ENCODE data around the gene CAMTA1. TPM values are rescaled to one million over a fixed set of nuclear protein-coding genes. Genes with fewer than 3 reads are reported as not detected.

Gene CAMTA1
- total and polyA plus RNA-seq, 12 donors, result 123 to 265 (median 142) TPM

- no peak for TF ChIP-seq CTCF (IDR thresholded peaks at IDR 0.05)
- H3K27ac ChIP-seq, result no peak overlapping the region
These were observed 129.5 kb downstream of the CAMTA1 start for GRCh38 chr1:6914706-6915105.

GRCh38 chr1:6915999-6916565, 130.8 kb downstream of the CAMTA1 start:
- H3K9me3 ChIP-seq, result peaks cover 0 to 9% (median 0%) of the 10 kb centered on the region in 11 donors
- H3K4me3 ChIP-seq, result no peak overlapping the region
- H3K27me3 ChIP-seq, result peaks cover 0 to 7% (median 0%) of the 10 kb centered on the region in 7 donors
- peaks cover 0 to 24% (median 0%) of the 10 kb centered on the region in 9 donors for H3K4me1 ChIP-seq
- 91% methylated on average over 17 of the region's 17 CpGs for WGBS, 2 donors
- H3K27ac ChIP-seq, result no peak overlapping the region
- no peak for DNase-seq
- H3K36me3 ChIP-seq, result no peaks in the 10 kb centered on the region
- intact Hi-C loops (cut with DNase I), result no loop called here
- ATAC-seq, result no peak
- no peak for TF ChIP-seq CTCF (IDR thresholded peaks at IDR 0.05)

More at GRCh38 chr1:6914706-6915105, 129.5 kb downstream of the CAMTA1 start:
- Histone ChIP-seq H3K27me3 (peaks cover 0 to 7% (median 0%) of the 10 kb centered on the region in 7 donors), H3K36me3 (no peaks in the 10 kb centered on the region), H3K4me3 (no peak overlapping the region), H3K4me1 (peaks cover 0 to 29% (median 0%) of the 10 kb centered on the region in 9 donors), H3K9me3 (peaks cover 0 to 6% (median 0%) of the 10 kb centered on the region in 11 donors)
- DNase-seq (no peak), ATAC-seq (no peak)
- intact Hi-C loops (cut with DNase I), result no loop called here
- WGBS, 2 donors, result 79 to 87% methylated on average over 9 of the region's 9 CpGs

GRCh38 chr1:6917067-6917466, 131.8 kb downstream of the CAMTA1 start:
- H3K27ac ChIP-seq, result no peak overlapping the region
- H3K4me3 ChIP-seq, result no peak overlapping the region
- 77 to 81% methylated on average over 4 of the region's 4 CpGs for WGBS, 2 donors
- H3K4me1 ChIP-seq, result peaks cover 0 to 16% (median 0%) of the 10 kb centered on the region in 9 donors
- peaks cover 0 to 9% (median 0%) of the 10 kb centered on the region in 11 donors for H3K9me3 ChIP-seq
- H3K36me3 ChIP-seq, result no peaks in the 10 kb centered on the region
- TF ChIP-seq CTCF (IDR thresholded peaks at IDR 0.05), result no peak
- intact Hi-C loops (cut with DNase I), result no loop called here
- no peak for ATAC-seq
- DNase-seq, result no peak
- H3K27me3 ChIP-seq, result peaks cover 0 to 7% (median 0%) of the 10 kb centered on the region in 7 donors

GRCh38 chr1:6918186-6918924, 133.1 kb downstream of the CAMTA1 start:
- no peaks in the 10 kb centered on the region for H3K36me3 ChIP-seq
- H3K27ac ChIP-seq, result no peak overlapping the region
- DNase-seq (no peak), ATAC-seq (no peak)
- no peak overlapping the region for H3K4me3 ChIP-seq
- intact Hi-C loops (cut with DNase I), result no loop called here
- H3K4me1 ChIP-seq, result peaks cover 4 to 17% (median 9%) of the 10 kb centered on the region in 9 donors
- TF ChIP-seq CTCF (IDR thresholded peaks at IDR 0.05), result no peak
- peaks cover 0 to 4% (median 0%) of the 10 kb centered on the region in 7 donors for H3K27me3 ChIP-seq
- 77 to 81% methylated on average over 13 of the region's 13 CpGs for WGBS, 2 donors
- peaks cover 0 to 9% (median 0%) of the 10 kb centered on the region in 11 donors for H3K9me3 ChIP-seq
